Fibroblast of lung (primary cell): ENCODE measurements around the gene GPSM1. TPM values are rescaled to one million over a fixed set of nuclear protein-coding genes. Genes with fewer than 3 reads are reported as not detected.

Source experiments
- DNase-seq, 2 donors: peaks; one replicate each; pipeline versions ENCODE4 v3.0.0 to v3.0.0-alpha.2; 2010; ENCODE audit warnings: low read depth in 2 of 2
- H2AFZ ChIP-seq: 2 replicates; pipeline ENCODE4 v1.5.1; 2012; ENCODE audit warnings: low read length, control low read depth, inconsistent platforms
- H3K27ac ChIP-seq: 2 replicates; pipeline ENCODE4 v1.5.1; 2011; ENCODE audit warnings: low read length, control low read depth; ENCODE audit not compliant: insufficient read depth
- H3K27me3 ChIP-seq: 2 replicates; pipeline ENCODE4 v1.5.1; 2011; ENCODE audit warnings: mild to moderate bottlenecking, low read length; ENCODE audit not compliant: control insufficient read depth, insufficient read depth
- H3K36me3 ChIP-seq: 2 replicates; pipeline ENCODE4 v1.5.1; 2011; ENCODE audit warnings: low read length; ENCODE audit not compliant: control insufficient read depth, insufficient read depth
- H3K4me1 ChIP-seq: 2 replicates; pipeline ENCODE4 v1.5.1; 2011; ENCODE audit warnings: low read length; ENCODE audit not compliant: control insufficient read depth, insufficient read depth; ENCODE audit errors: extremely low read depth
- H3K4me2 ChIP-seq: 2 replicates; pipeline ENCODE4 v1.5.1; 2011; ENCODE audit warnings: low read length, control low read depth; ENCODE audit not compliant: insufficient read depth; ENCODE audit errors: extremely low read depth
- H3K4me3 ChIP-seq, 4 experiments: fragments of 200-600 bp in 1 of 4; sonication (generic) in 1 of 4; replicated peaks in 1 of 4; 2 replicates each; pipeline ENCODE4 v1.5.1; 2011 to 2016; ENCODE audit warnings: low read length in 4 of 4, low read depth in 3 of 4, mild to moderate bottlenecking in 3 of 4, control low read depth in 2 of 4, inconsistent platforms in 1 of 4, mixed read lengths in 1 of 4; ENCODE audit not compliant: insufficient read depth in 1 of 4; ENCODE audit errors: control extremely low read depth in 1 of 4
- H3K79me2 ChIP-seq: 2 replicates; pipeline ENCODE4 v1.5.1; 2012; ENCODE audit warnings: mild to moderate bottlenecking, low read length, inconsistent platforms; ENCODE audit not compliant: control insufficient read depth, insufficient read depth
- H3K9ac ChIP-seq: 2 replicates; pipeline ENCODE4 v1.5.1; 2011; ENCODE audit warnings: mild to moderate bottlenecking, low read length, control low read depth; ENCODE audit not compliant: insufficient read depth
- H3K9me3 ChIP-seq: 2 replicates; pipeline ENCODE4 v1.5.1; 2012; ENCODE audit warnings: low read depth, low read length; ENCODE audit not compliant: control insufficient read depth, insufficient read depth
- H4K20me1 ChIP-seq: 2 replicates; pipeline ENCODE4 v1.5.1; 2011; ENCODE audit warnings: low read length; ENCODE audit not compliant: control insufficient read depth, insufficient read depth; ENCODE audit errors: extremely low read depth
- EZH2 ChIP-seq: IDR thresholded peaks from 2 replicates; pipeline ENCODE4 v1.5.1; 2012; ENCODE audit warnings: low read length, control low read depth, mild to moderate bottlenecking; ENCODE audit errors: missing control alignments
- polyA plus RNA-seq, 2 donors: library from polyadenylated mRNA; depleted of rRNA in 1 of 2; stranded (reverse) in 1 of 2; unstranded in 1 of 2; fragments of >200 nt; gene quantifications; 2 replicates each; pipeline ENCODE4 v1.2.1, GENCODE V29; 2011 to 2012; ENCODE audit warnings: missing spikeins in 1 of 2
- total RNA-seq: library from RNA; depleted of rRNA; stranded (reverse); fragments of >200 nt; gene quantifications from 2 replicates; pipeline ENCODE4 v1.2.1, GENCODE V29; 2014
- TF ChIP-seq, protein P1 (sequence below), 2 donors: IDR thresholded peaks in 1 of 2; conservative IDR thresholded peaks in 1 of 2; 1 replicate in 1 of 2; 2 replicates in 1 of 2; pipeline ENCODE4 v1.5.1; 2011 to 2012; ENCODE audit warnings: low read length in 2 of 2, control low read depth in 1 of 2, inconsistent platforms in 1 of 2, low read depth in 1 of 2, mild to moderate bottlenecking in 1 of 2

The GPSM1 gene
- total and polyA plus RNA-seq, 2 donors (not counting 1 experiment from before 2014, with no cell fraction given) = 15.8 to 60.3 TPM

- Histone ChIP-seq H3K4me2 (no peak overlapping the region), H3K9ac (no peak overlapping the region), H2AFZ (no peak overlapping the region), H3K27ac (no peak overlapping the region), H3K9me3 (no peaks in the 10 kb centered on the region), H3K4me3 (no peak overlapping the region), H3K79me2 (peaks cover 6% of the 10 kb centered on the region), H4K20me1 (no peaks in the 10 kb centered on the region), H3K36me3 (peaks cover 34% of the 10 kb centered on the region), H3K27me3 (no peaks in the 10 kb centered on the region), H3K4me1 (peaks cover under 1% of the 10 kb centered on the region)
- no peak for TF ChIP-seq EZH2
- TF ChIP-seq, protein P1, sequence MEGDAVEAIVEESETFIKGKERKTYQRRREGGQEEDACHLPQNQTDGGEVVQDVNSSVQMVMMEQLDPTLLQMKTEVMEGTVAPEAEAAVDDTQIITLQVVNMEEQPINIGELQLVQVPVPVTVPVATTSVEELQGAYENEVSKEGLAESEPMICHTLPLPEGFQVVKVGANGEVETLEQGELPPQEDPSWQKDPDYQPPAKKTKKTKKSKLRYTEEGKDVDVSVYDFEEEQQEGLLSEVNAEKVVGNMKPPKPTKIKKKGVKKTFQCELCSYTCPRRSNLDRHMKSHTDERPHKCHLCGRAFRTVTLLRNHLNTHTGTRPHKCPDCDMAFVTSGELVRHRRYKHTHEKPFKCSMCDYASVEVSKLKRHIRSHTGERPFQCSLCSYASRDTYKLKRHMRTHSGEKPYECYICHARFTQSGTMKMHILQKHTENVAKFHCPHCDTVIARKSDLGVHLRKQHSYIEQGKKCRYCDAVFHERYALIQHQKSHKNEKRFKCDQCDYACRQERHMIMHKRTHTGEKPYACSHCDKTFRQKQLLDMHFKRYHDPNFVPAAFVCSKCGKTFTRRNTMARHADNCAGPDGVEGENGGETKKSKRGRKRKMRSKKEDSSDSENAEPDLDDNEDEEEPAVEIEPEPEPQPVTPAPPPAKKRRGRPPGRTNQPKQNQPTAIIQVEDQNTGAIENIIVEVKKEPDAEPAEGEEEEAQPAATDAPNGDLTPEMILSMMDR (conservative IDR thresholded peaks at IDR 0.05 in 1 of 2, IDR thresholded peaks at IDR 0.05 in 1 of 2; ENCODE audit: low read depth in 1 of 2, low read length in 2 of 2) = no peak
- no peak for DNase-seq
These were observed 66.2 kb downstream of the GPSM1 start for GRCh38 chr9:136393531-136393930.

DNA sequence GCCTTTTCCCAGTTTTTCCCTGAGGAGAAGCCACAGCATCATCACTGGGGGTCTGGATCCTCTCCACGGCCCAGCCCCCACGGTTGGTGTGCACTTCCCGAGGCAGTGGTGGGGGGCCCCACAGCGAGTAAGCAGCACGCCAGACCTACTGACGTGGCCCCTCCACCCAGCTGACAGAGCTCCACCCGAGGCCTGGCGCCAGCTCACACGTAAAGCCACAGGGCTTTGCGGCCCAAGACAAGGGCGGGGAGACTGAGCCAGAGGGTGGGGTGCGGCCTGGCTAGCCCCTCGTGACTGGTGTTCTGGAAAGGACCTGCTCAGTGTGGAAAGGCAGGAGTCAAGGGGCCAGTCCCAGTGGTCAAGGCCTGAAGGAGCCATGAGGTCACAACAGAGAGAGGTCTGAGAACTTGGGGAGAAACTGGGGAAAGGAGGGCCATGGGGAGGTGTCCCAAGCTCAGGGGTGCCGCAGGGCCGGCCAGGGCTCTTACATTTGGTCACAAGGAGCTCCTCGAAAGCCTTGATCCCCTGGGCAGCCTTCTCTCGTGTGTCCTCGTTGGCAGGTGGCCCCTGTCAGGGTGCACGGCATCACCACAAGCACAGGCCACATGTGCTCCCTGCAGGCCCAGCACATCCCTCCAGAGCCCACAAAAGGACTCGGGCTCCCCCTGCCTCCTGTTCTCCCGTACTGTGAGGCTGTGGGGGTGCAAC is 67.1 kb downstream of the GPSM1 start:
- Histone ChIP-seq H3K4me1 (peaks cover 6% of the 10 kb centered on the region), H2AFZ (no peak overlapping the region), H3K4me2 (no peak overlapping the region), H3K4me3 (no peak overlapping the region), H3K9ac (no peak overlapping the region), H3K79me2 (peaks cover 15% of the 10 kb centered on the region), H3K36me3 (peaks cover 30% of the 10 kb centered on the region), H4K20me1 (no peaks in the 10 kb centered on the region), H3K27ac (no peak overlapping the region), H3K9me3 (no peaks in the 10 kb centered on the region), H3K27me3 (no peaks in the 10 kb centered on the region)
- TF ChIP-seq EZH2 = no peak
- no peak for DNase-seq

GRCh38 chr9:136395020-136395340 is 67.6 kb downstream of the GPSM1 start:
- Histone ChIP-seq H2AFZ (no peak overlapping the region), H4K20me1 (no peaks in the 10 kb centered on the region), H3K27me3 (no peaks in the 10 kb centered on the region), H3K9me3 (no peaks in the 10 kb centered on the region), H3K9ac (no peak overlapping the region), H3K4me2 (no peak overlapping the region), H3K4me1 (peaks cover 6% of the 10 kb centered on the region), H3K79me2 (peaks cover 20% of the 10 kb centered on the region), H3K27ac (no peak overlapping the region), H3K36me3 (peaks cover 27% of the 10 kb centered on the region), H3K4me3 (no peak overlapping the region)
- TF ChIP-seq EZH2 = no peak
- TF ChIP-seq, protein P1 (conservative IDR thresholded peaks at IDR 0.05 in 1 of 2, IDR thresholded peaks at IDR 0.05 in 1 of 2; ENCODE audit: low read depth in 1 of 2, low read length in 2 of 2) = no peak
- DNase-seq = no peak
